GM12873 (cell line): ENCODE measurements around the gene MRPL55.

ENCODE experiments used
- CTCF ChIP-seq: IDR thresholded peaks from 2 replicates; pipeline ENCODE4 v1.5.1; 2012; ENCODE audit warnings: low read depth, mild to moderate bottlenecking, moderate library complexity, low read length, control low read depth; ENCODE audit not compliant: insufficient read depth; ENCODE audit errors: missing control alignments

Gene MRPL55

GRCh38 chr1:228141226-228142044 lies 32.3 kb upstream of the MRPL55 start:
- no peak for TF ChIP-seq CTCF

- no peak for TF ChIP-seq CTCF
Measured at GRCh38 chr1:228140724-228141225, 31.7 kb upstream of the MRPL55 start.

- TF ChIP-seq CTCF, result no peak
Measured at GRCh38 chr1:228139931-228140723, 31.0 kb upstream of the MRPL55 start, which contains the start of gene GUK1. TSS of gene GUK1 (plus strand) at chr1:228140279. CDS start at chr1:228140303, 24 bp downstream.

GRCh38 chr1:228139406-228139930 lies 30.4 kb upstream of the MRPL55 start:
- no peak for TF ChIP-seq CTCF

- TF ChIP-seq CTCF, result no peak
Measured at GRCh38 chr1:228136901-228137300, 27.8 kb upstream of the MRPL55 start.

GRCh38 chr1:228134591-228134990 lies 25.5 kb upstream of the MRPL55 start:
- TF ChIP-seq CTCF, result no peak

- TF ChIP-seq CTCF, result no peak
Measured at GRCh38 chr1:228131766-228132165, 22.7 kb upstream of the MRPL55 start.
